Neural cell (in vitro differentiated cells): ENCODE data around the gene FAM124B. TPM values are rescaled to one million over a fixed set of nuclear protein-coding genes. Genes with fewer than 3 reads are reported as not detected.

ENCODE experiments used
- H2AFZ ChIP-seq: fragments of 200-600, 300-800 bp; sonication (generic), shearing (Covaris generic); 2 replicates; pipeline ENCODE4 v1.6.0; 2014; ENCODE audit warnings: low read depth, mild to moderate bottlenecking, antibody characterized with exemption, low read length, moderate library complexity
- H3F3A ChIP-seq: fragments of 200-600 bp; shearing (Covaris generic); 2 replicates; pipeline ENCODE4 v1.6.1; 2016; ENCODE audit warnings: mild to moderate bottlenecking, moderate library complexity, mixed read lengths, antibody characterized with exemption, low read length; ENCODE audit not compliant: insufficient read depth, poor library complexity, severe bottlenecking
- H3K27ac ChIP-seq: fragments of 200-600, 300-800 bp; sonication (generic), shearing (Covaris generic); 2 replicates; pipeline ENCODE4 v1.5.1; 2014; ENCODE audit warnings: mild to moderate bottlenecking, low read length, moderate library complexity
- H3K27me3 ChIP-seq: fragments of 300-800, 200-600 bp; sonication (generic), shearing (Covaris generic); 2 replicates; pipeline ENCODE4 v1.6.0; 2014; ENCODE audit warnings: mild to moderate bottlenecking, low read depth, low read length, moderate library complexity; ENCODE audit not compliant: insufficient read depth
- H3K36me3 ChIP-seq: fragments of 300-800, 200-600 bp; sonication (generic), shearing (Covaris generic); 2 replicates; pipeline ENCODE4 v1.5.1; 2014; ENCODE audit warnings: mild to moderate bottlenecking, antibody characterized with exemption, low read length, moderate library complexity; ENCODE audit not compliant: insufficient read depth
- H3K4me2 ChIP-seq: fragments of 300-800, 200-600 bp; sonication (generic), shearing (Covaris generic); 2 replicates; pipeline ENCODE4 v1.6.0; 2014; ENCODE audit warnings: mild to moderate bottlenecking, low read length
- H3K4me3 ChIP-seq: fragments of 300-800, 200-600 bp; sonication (generic), shearing (Covaris generic); 2 replicates; pipeline ENCODE4 v1.5.1; 2014; ENCODE audit warnings: mild to moderate bottlenecking, low read length, moderate library complexity
- H3K79me2 ChIP-seq: fragments of 200-600 bp; shearing (Covaris generic); replicated peaks from 2 replicates; pipeline ENCODE4 v1.6.0; 2014; ENCODE audit warnings: mild to moderate bottlenecking, low read length, moderate library complexity; ENCODE audit not compliant: insufficient read depth
- H3K9ac ChIP-seq: fragments of 300-800, 200-600 bp; sonication (generic), shearing (Covaris generic); 2 replicates; pipeline ENCODE4 v1.6.1; 2016; ENCODE audit warnings: mild to moderate bottlenecking, low read length, mixed read lengths
- H3K9me2 ChIP-seq: fragments of 200-600 bp; shearing (Covaris generic); 2 replicates; pipeline ENCODE4 v1.6.1; 2016; ENCODE audit warnings: mild to moderate bottlenecking, low read length, mixed read lengths; ENCODE audit not compliant: insufficient read depth
- H3K9me3 ChIP-seq: fragments of 200-600, 300-800 bp; sonication (generic), shearing (Covaris generic); 2 replicates; pipeline ENCODE4 v1.6.1; 2016; ENCODE audit warnings: mild to moderate bottlenecking, mixed run types, low read length, moderate library complexity, mixed read lengths
- H4K20me1 ChIP-seq: fragments of 200-600 bp; shearing (Covaris generic); 2 replicates; pipeline ENCODE4 v1.6.1; 2016; ENCODE audit warnings: mild to moderate bottlenecking, mixed run types; ENCODE audit not compliant: insufficient read depth
- EP300 ChIP-seq: fragments of 450-650 bp; conservative IDR thresholded peaks from 2 replicates; pipeline ENCODE4 v1.6.1; 2014; ENCODE audit warnings: antibody characterized with exemption, mild to moderate bottlenecking, moderate library complexity; ENCODE audit not compliant: poor library complexity, severe bottlenecking
- EZH2 ChIP-seq: fragments of 200-600, 300-800 bp; shearing (Covaris generic), sonication (generic); IDR thresholded peaks from 2 replicates; pipeline ENCODE4 v1.6.1; 2014; ENCODE audit warnings: antibody characterized with exemption, low read length, borderline replicate concordance, mild to moderate bottlenecking; ENCODE audit not compliant: insufficient read depth, poor library complexity, severe bottlenecking
- MXI1 ChIP-seq: fragments of 450-650 bp; conservative IDR thresholded peaks from 2 replicates; pipeline ENCODE4 v1.6.1; 2014; ENCODE audit warnings: antibody characterized with exemption, mild to moderate bottlenecking; ENCODE audit not compliant: poor library complexity, severe bottlenecking
- POLR2AphosphoS5 ChIP-seq: IDR thresholded peaks from 2 replicates; pipeline ENCODE4 v1.6.1; 2012
- RAD21 ChIP-seq: fragments of 450-650 bp; conservative IDR thresholded peaks from 2 replicates; pipeline ENCODE4 v1.6.1; 2014; ENCODE audit warnings: antibody characterized with exemption, mild to moderate bottlenecking, moderate library complexity
- SMC3 ChIP-seq: fragments of 450-650 bp; conservative IDR thresholded peaks from 2 replicates; pipeline ENCODE4 v1.6.1; 2014; ENCODE audit warnings: antibody characterized with exemption, mild to moderate bottlenecking, moderate library complexity; ENCODE audit not compliant: poor library complexity
- TAF1 ChIP-seq: IDR thresholded peaks from 2 replicates; pipeline ENCODE4 v1.6.1; 2012; ENCODE audit warnings: low read depth
- polyA plus RNA-seq: library from polyadenylated mRNA; depleted of rRNA; stranded (reverse); fragments of >200 nt; gene quantifications from 2 replicates; pipeline ENCODE4 v1.2.3, GENCODE V29; 2014
- TF ChIP-seq, protein P1 (sequence below): IDR thresholded peaks from 2 replicates; pipeline ENCODE4 v1.6.1; 2012; ENCODE audit warnings: borderline replicate concordance
- TF ChIP-seq, protein P2 (sequence below): fragments of 450-650 bp; IDR thresholded peaks from 2 replicates; pipeline ENCODE4 v1.5.1; 2014; ENCODE audit warnings: antibody characterized with exemption, mild to moderate bottlenecking, moderate library complexity; ENCODE audit not compliant: poor library complexity, severe bottlenecking

FAM124B gene
- polyA plus RNA-seq, 1 donor from 2014 or later: not detected

DNA sequence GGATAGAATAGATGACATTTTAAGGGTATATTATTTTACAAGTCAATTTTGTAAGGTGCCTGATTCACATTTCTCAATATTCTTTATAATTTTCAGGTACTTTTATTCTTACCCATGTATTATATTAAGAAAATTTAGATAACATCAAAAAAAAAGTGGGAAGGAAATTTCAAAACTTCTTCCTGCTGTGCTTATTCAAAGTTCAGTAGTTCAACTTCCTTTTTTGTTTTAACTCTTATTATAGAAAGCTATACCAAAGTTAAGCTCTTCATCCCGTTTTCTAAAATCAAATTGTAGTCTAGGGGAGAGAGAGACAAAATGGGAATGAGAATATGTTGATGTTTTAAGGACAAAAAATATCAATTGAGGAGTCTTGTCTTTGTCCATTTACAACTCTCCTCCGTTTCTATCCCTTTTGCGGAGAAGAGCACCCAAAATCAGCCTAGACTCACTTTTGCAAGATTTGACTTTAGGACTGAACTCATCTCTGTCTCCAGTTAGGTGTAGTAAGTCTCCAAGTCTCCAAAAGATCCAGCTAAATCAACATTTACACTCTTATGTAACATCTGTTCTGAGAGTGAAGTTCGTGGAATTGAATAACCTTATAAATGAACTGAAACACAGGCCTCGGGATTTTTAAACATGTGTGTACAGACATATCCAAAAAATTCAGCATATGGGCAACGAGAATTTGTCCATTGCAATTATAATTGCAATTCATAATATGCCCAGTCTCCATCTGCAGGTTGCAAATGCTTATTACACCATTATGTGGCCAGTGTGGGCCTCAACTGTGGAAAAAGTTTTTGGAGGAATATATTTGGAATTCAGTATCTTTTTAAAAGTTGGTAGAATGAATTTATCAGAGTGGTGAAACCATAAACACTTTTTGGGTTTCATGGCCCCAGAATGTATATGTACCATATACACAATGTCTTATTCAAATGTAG, 23.9 kb downstream of the FAM124B start:
- Histone ChIP-seq H3K79me2 (no peaks in the 10 kb centered on the region), H3K36me3 (no peaks in the 10 kb centered on the region), H3K27ac (no peak overlapping the region), H3K4me3 (no peak overlapping the region), H4K20me1 (no peaks in the 10 kb centered on the region), H3K9me3 (no peaks in the 10 kb centered on the region), H3K9ac (no peak overlapping the region), H3K4me2 (no peak overlapping the region), H3K27me3 (no peaks in the 10 kb centered on the region), H3K9me2 (no peaks in the 10 kb centered on the region), H3F3A (no peaks in the 10 kb centered on the region), H2AFZ (no peak overlapping the region)
- TF ChIP-seq, protein P1, sequence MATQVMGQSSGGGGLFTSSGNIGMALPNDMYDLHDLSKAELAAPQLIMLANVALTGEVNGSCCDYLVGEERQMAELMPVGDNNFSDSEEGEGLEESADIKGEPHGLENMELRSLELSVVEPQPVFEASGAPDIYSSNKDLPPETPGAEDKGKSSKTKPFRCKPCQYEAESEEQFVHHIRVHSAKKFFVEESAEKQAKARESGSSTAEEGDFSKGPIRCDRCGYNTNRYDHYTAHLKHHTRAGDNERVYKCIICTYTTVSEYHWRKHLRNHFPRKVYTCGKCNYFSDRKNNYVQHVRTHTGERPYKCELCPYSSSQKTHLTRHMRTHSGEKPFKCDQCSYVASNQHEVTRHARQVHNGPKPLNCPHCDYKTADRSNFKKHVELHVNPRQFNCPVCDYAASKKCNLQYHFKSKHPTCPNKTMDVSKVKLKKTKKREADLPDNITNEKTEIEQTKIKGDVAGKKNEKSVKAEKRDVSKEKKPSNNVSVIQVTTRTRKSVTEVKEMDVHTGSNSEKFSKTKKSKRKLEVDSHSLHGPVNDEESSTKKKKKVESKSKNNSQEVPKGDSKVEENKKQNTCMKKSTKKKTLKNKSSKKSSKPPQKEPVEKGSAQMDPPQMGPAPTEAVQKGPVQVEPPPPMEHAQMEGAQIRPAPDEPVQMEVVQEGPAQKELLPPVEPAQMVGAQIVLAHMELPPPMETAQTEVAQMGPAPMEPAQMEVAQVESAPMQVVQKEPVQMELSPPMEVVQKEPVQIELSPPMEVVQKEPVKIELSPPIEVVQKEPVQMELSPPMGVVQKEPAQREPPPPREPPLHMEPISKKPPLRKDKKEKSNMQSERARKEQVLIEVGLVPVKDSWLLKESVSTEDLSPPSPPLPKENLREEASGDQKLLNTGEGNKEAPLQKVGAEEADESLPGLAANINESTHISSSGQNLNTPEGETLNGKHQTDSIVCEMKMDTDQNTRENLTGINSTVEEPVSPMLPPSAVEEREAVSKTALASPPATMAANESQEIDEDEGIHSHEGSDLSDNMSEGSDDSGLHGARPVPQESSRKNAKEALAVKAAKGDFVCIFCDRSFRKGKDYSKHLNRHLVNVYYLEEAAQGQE: no peak
- TF ChIP-seq EZH2 (no peak), POLR2AphosphoS5 (no peak), TAF1 (no peak), EP300 (no peak), RAD21 (no peak), MXI1 (no peak), SMC3 (no peak)
- TF ChIP-seq, protein P2, sequence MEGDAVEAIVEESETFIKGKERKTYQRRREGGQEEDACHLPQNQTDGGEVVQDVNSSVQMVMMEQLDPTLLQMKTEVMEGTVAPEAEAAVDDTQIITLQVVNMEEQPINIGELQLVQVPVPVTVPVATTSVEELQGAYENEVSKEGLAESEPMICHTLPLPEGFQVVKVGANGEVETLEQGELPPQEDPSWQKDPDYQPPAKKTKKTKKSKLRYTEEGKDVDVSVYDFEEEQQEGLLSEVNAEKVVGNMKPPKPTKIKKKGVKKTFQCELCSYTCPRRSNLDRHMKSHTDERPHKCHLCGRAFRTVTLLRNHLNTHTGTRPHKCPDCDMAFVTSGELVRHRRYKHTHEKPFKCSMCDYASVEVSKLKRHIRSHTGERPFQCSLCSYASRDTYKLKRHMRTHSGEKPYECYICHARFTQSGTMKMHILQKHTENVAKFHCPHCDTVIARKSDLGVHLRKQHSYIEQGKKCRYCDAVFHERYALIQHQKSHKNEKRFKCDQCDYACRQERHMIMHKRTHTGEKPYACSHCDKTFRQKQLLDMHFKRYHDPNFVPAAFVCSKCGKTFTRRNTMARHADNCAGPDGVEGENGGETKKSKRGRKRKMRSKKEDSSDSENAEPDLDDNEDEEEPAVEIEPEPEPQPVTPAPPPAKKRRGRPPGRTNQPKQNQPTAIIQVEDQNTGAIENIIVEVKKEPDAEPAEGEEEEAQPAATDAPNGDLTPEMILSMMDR: no peak

DNA sequence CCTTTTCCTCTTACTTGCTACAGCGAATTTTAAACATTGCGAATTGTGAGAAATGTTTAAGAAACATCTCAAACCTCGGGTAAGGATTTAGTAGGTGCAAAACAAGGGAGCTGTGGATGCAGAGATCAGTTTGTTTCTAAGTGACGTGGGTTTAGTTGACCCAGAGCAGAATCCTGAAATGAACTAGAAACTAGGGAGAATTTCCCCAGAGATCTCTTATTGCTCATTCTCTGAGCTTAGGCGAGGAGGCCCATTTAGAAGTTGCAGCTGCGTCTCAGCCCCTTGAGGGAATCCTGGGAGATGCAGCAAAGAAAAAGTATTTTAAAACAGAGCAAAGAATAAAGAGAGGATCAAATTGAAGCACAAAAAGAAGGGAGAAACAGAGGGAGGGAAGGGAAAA, 29.3 kb downstream of the FAM124B start:
- Histone ChIP-seq H4K20me1 (no peaks in the 10 kb centered on the region), H3K9me2 (no peaks in the 10 kb centered on the region), H3K27ac (no peak overlapping the region), H3K9ac (no peak overlapping the region), H3K4me2 (no peak overlapping the region), H2AFZ (no peak overlapping the region), H3K4me3 (no peak overlapping the region), H3K9me3 (no peaks in the 10 kb centered on the region), H3K79me2 (no peaks in the 10 kb centered on the region), H3F3A (no peaks in the 10 kb centered on the region), H3K36me3 (no peaks in the 10 kb centered on the region), H3K27me3 (no peaks in the 10 kb centered on the region)
- TF ChIP-seq, protein P2: no peak
- TF ChIP-seq MXI1: no peak
- TF ChIP-seq EP300: no peak
- TF ChIP-seq, protein P1: no peak
- no peak for TF ChIP-seq TAF1
- no peak for TF ChIP-seq RAD21
- TF ChIP-seq POLR2AphosphoS5: no peak
- no peak for TF ChIP-seq SMC3
- TF ChIP-seq EZH2: no peak
